CD4-positive, alpha-beta T cell treated with Interleukin-17A for 1 hour (primary cell): ENCODE measurements around the gene EMILIN3.
"Not testable (repeated sequence)": the region's sequence is repeated elsewhere in the genome, so short reads cannot be mapped to it uniquely, and the experiment has no call there.

Experiments
- DNase-seq: peaks from one replicate; pipeline ENCODE4 v3.0.0-alpha.2; 2020

Gene EMILIN3

DNA sequence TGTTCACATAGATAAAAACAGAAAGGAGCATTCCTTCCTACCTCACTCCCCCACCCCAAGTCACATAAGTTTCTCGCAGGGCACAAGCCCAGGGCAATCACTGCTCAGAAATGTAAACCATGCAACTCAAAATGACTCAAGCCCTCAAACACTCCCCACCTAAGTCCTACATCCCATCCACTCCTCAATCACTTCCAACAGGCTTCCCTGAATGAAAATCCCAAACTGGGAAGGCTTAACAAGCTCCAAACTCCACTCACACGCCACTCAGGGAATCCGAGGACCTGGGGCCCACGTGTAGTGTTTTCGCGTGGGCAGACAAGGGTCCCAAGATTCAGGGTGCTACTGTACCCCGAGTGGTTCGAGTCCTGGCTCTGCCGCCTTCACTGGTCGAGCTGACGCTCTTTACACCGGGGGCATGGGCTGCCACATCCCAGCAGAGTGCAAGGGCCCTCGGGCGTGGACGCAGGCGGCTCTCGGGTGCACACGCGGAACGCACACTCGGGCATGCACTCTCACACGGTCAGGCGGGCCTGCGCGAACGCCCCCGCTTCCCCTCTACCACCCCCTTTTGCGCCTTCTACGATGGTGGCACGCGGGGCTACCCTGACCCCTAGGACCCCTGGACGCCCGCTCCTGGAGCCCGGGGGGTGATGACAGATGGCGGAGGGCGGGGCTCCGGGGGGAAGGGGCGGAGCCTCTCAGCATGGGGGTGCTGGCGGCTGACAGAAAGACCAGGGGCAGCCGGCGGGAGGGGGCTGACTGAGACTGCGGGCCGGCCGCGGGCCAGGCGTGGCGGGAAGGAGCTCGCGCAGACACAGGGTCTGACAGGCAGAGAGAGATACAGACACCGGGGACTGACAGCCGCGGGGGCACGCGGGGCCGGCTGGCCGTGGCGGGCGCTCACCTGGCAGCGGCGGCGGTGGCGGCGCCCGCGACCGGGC lies 49.7 kb downstream of the EMILIN3 start:
- peak; percentile 81 for DNase-seq

DNA sequence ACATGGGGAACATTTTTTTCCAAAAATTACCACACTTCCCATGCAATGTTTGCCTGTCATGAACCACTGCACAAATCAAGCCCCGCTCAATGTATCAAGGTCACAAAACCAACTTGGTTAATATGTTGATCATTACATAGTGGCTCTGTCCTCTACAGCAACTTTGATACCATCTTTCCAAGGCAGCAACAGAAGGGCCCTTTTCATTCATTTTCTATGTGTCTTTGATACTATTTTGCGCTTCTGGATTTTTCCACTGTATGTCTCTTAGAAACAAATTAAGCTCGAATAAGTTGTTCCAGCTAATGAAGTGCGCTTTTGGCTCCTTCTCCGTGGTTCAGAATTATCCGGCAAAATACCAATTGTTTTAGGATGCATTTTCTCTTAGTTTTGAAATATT lies 50.6 kb downstream of the EMILIN3 start:
- no peak for DNase-seq

DNA sequence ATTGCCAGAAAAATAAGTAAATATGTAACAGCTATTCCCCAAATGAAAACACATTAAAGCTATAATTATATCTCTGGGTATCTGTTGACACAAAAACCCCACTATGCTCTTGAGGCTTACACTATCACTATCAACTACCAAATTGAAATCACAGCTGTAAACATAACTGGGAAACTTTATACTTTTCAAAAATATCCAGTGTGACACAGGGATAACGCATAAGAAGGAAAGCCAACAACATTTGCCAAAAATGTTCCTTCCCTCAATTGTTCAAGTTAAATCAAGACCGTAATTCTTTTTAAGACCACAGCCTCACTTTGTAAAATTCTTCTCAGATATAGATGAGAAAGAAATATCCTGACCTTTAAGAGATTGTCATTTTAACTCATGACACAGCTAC lies 52.2 kb downstream of the EMILIN3 start:
- no peak for DNase-seq

DNA sequence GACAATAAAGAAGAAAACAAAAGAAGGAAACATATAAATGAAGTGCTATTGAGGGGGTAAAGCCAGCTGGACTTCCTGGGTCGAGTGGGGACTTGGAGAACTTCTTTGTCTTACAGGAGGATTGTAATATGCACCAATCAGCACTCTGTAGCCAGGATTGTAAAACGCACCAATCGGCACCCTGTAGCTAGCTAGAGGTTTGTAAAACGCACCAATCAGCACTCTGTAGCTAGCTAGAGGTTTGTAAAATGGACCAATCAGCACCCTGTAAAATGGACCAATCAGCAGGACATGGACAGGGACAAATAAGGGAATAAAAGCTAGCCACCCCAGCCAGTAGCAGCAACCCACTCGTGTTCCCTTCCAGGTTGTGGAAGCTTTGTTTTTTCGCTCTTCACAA lies 54.6 kb downstream of the EMILIN3 start:
- not testable (repeated sequence) for DNase-seq
